Heart left ventricle (tissue), 13 donors: ENCODE results near the gene PEPD.

ENCODE experiments used
- CTCF ChIP-seq, 12 donors: fragments of 200-600 bp; sonication (generic) in 4 of 12; IDR thresholded peaks; one replicate each; pipeline versions ENCODE4 v1.5.0 to v1.8.0; 2018 to 2022; ENCODE audit warnings: antibody characterized with exemption in 12 of 12, mild to moderate bottlenecking in 5 of 12
- POLR2A ChIP-seq, 2 donors: fragments of 450-650 bp; IDR thresholded peaks; one replicate each; pipeline ENCODE4 v1.6.1; 2017; ENCODE audit warnings: antibody characterized with exemption in 2 of 2, mild to moderate bottlenecking in 2 of 2, moderate library complexity in 2 of 2
- donor health status: ischemic (EF 13 %, LVEDD 7.1; RV severe dilation, severe dysfunction).
- donor health status: DM: no; HTN: yes; CAD: no.
- donor health status: DM: no; HTN: no; CAD: no.
- donor health status: ischemic (EF 25% LVEDD 6.9; RV normal size, moderate dysfunction).
- donor health status: ischemic (EF 25% LVEDD 5.7; RV mildly dilated, moderate dysfunction).
- donor health status: ischemic (EF 35%, LVEDD 5.7; RV mildly dilated, moderate dysfunction).
- donor health status: nonischemic (EF 11% LVEDD 7.7; RV severe dilation, severe dysfunction).
- donor health status: DM: yes; HTN: yes; CAD: no.
- donor health status: PGD.
- donor health status: ischemic (EF 29% LVEDD 5.4; RV normal size, mild dysfunction).
- donor health status: nonischemic (EF 23%, LVEDD 6.1; RV moderate dilation, normal function).

GRCh38 chr19:33530296-33530695, 8.7 kb upstream of the PEPD start:
- no peak for TF ChIP-seq CTCF (IDR thresholded peaks at IDR 0.05)
- no peak for TF ChIP-seq POLR2A (IDR thresholded peaks at IDR 0.05)
